ENCODE measurements around the gene POLD3.

POLD3 gene

GRCh38 chr11:74671520-74672196 is 79.3 kb downstream of the POLD3 start:
- TF ChIP-seq CSDC2 (CRISPR knock-in tag; IDR thresholded peaks at IDR 0.05) (no peak), ESRRG (CRISPR knock-in tag; IDR thresholded peaks at IDR 0.05) (no peak), ZNF70 (CRISPR knock-in tag; IDR thresholded peaks at IDR 0.05) (no peak), TOX (CRISPR knock-in tag; IDR thresholded peaks at IDR 0.05; ENCODE audit: borderline replicate concordance) (no peak), GLIS3 (CRISPR knock-in tag; IDR thresholded peaks at IDR 0.05) (no peak), OSR1 (CRISPR knock-in tag; IDR thresholded peaks at IDR 0.05) (no peak), ZC3H10 (CRISPR knock-in tag; IDR thresholded peaks at IDR 0.05) (no peak), ZFP30 (CRISPR knock-in tag; IDR thresholded peaks at IDR 0.05) (no peak), SNAI2 (CRISPR knock-in tag; IDR thresholded peaks at IDR 0.05) (no peak), RARB (CRISPR knock-in tag; IDR thresholded peaks at IDR 0.05) (no peak), PATZ1 (CRISPR knock-in tag; IDR thresholded peaks at IDR 0.05; ENCODE audit: borderline replicate concordance) (no peak), BACH2 (CRISPR knock-in tag; IDR thresholded peaks at IDR 0.05; ENCODE audit: borderline replicate concordance) (no peak), ZFP3 (CRISPR knock-in tag; IDR thresholded peaks at IDR 0.05) (no peak), CREB5 (CRISPR knock-in tag; IDR thresholded peaks at IDR 0.05; ENCODE audit: low read depth) (no peak), ZNF565 (CRISPR knock-in tag; conservative IDR thresholded peaks at IDR 0.05; ENCODE audit: low read depth) (no peak), TCF4 (CRISPR knock-in tag; IDR thresholded peaks at IDR 0.05; ENCODE audit: borderline replicate concordance) (no peak), PPARA (CRISPR knock-in tag; IDR thresholded peaks at IDR 0.05; ENCODE audit: borderline replicate concordance) (no peak)
- TF ChIP-seq, protein P1, sequence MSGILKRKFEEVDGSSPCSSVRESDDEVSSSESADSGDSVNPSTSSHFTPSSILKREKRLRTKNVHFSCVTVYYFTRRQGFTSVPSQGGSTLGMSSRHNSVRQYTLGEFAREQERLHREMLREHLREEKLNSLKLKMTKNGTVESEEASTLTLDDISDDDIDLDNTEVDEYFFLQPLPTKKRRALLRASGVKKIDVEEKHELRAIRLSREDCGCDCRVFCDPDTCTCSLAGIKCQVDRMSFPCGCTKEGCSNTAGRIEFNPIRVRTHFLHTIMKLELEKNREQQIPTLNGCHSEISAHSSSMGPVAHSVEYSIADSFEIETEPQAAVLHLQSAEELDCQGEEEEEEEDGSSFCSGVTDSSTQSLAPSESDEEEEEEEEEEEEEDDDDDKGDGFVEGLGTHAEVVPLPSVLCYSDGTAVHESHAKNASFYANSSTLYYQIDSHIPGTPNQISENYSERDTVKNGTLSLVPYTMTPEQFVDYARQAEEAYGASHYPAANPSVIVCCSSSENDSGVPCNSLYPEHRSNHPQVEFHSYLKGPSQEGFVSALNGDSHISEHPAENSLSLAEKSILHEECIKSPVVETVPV (CRISPR knock-in tag; IDR thresholded peaks at IDR 0.05) = no peak
- ATAC-seq = no peak; the same call in 2 of the 3 replicates

GRCh38 chr11:74672332-74672955 is 80.1 kb downstream of the POLD3 start:
- ATAC-seq = no peak; the same call in 1 of the 3 replicates
- TF ChIP-seq ZNF565 (CRISPR knock-in tag; conservative IDR thresholded peaks at IDR 0.05; ENCODE audit: low read depth) = no peak
- TF ChIP-seq RARB (CRISPR knock-in tag; IDR thresholded peaks at IDR 0.05) = no peak
- TF ChIP-seq ZC3H10 (CRISPR knock-in tag; IDR thresholded peaks at IDR 0.05) = no peak
- TF ChIP-seq ESRRG (CRISPR knock-in tag; IDR thresholded peaks at IDR 0.05) = no peak
- no peak for TF ChIP-seq ZNF70 (CRISPR knock-in tag; IDR thresholded peaks at IDR 0.05)
- TF ChIP-seq OSR1 (CRISPR knock-in tag; IDR thresholded peaks at IDR 0.05) = no peak
- no peak for TF ChIP-seq BACH2 (CRISPR knock-in tag; IDR thresholded peaks at IDR 0.05; ENCODE audit: borderline replicate concordance)
- TF ChIP-seq, protein P2, sequence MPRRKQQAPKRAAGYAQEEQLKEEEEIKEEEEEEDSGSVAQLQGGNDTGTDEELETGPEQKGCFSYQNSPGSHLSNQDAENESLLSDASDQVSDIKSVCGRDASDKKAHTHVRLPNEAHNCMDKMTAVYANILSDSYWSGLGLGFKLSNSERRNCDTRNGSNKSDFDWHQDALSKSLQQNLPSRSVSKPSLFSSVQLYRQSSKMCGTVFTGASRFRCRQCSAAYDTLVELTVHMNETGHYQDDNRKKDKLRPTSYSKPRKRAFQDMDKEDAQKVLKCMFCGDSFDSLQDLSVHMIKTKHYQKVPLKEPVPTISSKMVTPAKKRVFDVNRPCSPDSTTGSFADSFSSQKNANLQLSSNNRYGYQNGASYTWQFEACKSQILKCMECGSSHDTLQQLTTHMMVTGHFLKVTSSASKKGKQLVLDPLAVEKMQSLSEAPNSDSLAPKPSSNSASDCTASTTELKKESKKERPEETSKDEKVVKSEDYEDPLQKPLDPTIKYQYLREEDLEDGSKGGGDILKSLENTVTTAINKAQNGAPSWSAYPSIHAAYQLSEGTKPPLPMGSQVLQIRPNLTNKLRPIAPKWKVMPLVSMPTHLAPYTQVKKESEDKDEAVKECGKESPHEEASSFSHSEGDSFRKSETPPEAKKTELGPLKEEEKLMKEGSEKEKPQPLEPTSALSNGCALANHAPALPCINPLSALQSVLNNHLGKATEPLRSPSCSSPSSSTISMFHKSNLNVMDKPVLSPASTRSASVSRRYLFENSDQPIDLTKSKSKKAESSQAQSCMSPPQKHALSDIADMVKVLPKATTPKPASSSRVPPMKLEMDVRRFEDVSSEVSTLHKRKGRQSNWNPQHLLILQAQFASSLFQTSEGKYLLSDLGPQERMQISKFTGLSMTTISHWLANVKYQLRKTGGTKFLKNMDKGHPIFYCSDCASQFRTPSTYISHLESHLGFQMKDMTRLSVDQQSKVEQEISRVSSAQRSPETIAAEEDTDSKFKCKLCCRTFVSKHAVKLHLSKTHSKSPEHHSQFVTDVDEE (CRISPR knock-in tag; IDR thresholded peaks at IDR 0.05) = no peak
- no peak for TF ChIP-seq ISL1 (CRISPR knock-in tag; IDR thresholded peaks at IDR 0.05)
- no peak for TF ChIP-seq PATZ1 (CRISPR knock-in tag; IDR thresholded peaks at IDR 0.05; ENCODE audit: borderline replicate concordance)
- TF ChIP-seq ZFP3 (CRISPR knock-in tag; IDR thresholded peaks at IDR 0.05) = no peak
- TF ChIP-seq GLIS3 (CRISPR knock-in tag; IDR thresholded peaks at IDR 0.05) = no peak
- no peak for TF ChIP-seq CSDC2 (CRISPR knock-in tag; IDR thresholded peaks at IDR 0.05)
- TF ChIP-seq, protein P1 (CRISPR knock-in tag; IDR thresholded peaks at IDR 0.05) = no peak
